ENCODE measurements around the gene SKOR2.

Gene SKOR2

GRCh38 chr18:47260120-47260923 is 8.9 kb upstream of the SKOR2 start:
- DNase-seq (ENCODE audit: low read depth in 2 of 2): no peak

GRCh38 chr18:47254341-47254939 is 3.0 kb upstream of the SKOR2 start:
- DNase-seq (ENCODE audit: low read depth in 2 of 2): no peak

DNA sequence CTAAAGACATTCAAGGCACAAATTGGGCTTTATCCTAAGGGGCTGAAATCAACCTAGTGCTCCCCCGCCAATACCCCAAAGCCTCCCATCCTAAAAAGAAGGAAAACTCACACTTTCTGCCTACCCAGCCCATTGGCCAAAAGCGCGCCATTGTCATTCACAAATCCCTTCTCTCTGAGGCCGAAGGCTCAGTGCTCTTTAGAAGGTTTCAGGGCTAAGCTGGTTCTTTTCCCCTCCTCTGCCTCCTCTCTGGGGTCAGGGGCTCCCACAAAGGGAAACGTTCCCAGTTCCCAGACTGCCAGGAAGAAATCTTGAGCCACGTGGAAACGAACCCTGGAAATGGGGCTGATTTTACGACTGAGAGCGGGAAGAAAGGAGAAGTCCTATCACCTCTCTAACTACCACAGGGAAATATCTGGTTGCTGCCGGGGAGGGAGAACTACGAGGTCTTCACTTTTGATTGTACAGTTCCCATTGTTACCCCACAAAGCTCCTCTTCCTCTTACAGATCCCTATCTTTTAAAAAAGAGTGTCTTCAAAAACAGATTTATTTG is 1.7 kb upstream of the SKOR2 start:
- no peak for DNase-seq (ENCODE audit: low read depth in 2 of 2)

- no peak for DNase-seq (ENCODE audit: low read depth in 2 of 2)
Measured at GRCh38 chr18:47250391-47251046, 941 bp downstream of the SKOR2 start.

GRCh38 chr18:47249314-47249981 is 2.0 kb downstream of the SKOR2 start:
- no peak for DNase-seq (ENCODE audit: low read depth in 2 of 2)

DNA sequence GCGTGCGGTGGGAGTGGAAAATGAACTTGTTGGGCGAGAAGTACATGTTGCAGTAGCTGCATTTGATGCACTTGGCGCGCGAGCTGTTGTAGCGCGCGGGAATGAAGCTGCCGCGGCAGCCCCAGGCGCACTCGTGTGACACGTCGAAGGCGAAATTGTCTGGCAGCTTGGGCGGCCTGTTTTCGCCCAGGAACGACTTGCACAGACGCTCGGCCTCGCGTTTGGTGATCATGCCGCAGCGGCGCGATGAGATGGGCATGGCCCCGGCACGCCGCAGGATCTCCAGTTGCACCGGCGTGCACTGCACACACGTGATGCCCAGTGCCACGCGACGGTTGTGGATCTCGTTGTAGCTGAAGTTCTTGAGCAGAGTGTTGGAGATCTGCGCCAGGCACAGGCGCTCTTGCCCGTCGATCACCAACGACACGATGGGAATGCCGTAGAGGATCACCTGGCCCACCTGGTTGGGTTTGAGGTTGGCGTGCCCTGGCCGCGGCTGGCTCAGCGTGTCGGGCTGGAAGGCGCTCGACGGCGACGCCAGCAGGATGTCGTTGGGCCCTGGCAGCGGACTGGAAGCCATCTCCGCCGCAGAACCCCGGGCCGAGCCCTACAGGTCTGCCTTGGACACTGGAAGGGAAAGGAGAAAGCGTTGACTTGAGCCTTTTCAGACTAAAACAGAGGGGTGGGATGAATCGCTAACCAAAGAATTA is 2.7 kb downstream of the SKOR2 start:
- DNase-seq (ENCODE audit: low read depth in 2 of 2): no peak

DNA sequence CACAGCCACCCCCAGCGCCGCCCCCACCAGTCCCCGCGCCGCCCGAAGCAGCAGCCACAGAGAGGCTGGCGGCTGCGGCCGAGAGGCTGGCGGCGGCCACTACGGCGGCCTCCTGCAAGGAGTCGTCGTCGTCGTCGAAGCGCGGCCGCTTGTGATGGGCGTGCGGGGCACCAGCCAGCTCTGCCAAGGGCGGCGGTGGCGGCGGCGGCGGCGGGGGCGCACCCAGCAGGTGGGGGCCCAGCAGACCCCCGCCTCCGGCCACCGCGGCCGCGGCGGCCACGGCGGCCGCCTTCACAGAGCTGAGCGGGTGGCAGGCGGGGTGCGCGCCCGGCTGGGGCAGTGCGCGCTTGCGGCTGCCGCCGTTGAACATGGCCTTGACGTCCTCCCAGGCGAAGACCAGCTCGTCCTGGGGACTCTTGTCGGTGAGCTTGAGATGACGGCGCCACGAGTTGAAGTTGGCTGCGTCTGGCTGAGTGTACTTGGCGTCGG is 3.3 kb downstream of the SKOR2 start:
- DNase-seq (ENCODE audit: low read depth in 2 of 2): no peak

DNA sequence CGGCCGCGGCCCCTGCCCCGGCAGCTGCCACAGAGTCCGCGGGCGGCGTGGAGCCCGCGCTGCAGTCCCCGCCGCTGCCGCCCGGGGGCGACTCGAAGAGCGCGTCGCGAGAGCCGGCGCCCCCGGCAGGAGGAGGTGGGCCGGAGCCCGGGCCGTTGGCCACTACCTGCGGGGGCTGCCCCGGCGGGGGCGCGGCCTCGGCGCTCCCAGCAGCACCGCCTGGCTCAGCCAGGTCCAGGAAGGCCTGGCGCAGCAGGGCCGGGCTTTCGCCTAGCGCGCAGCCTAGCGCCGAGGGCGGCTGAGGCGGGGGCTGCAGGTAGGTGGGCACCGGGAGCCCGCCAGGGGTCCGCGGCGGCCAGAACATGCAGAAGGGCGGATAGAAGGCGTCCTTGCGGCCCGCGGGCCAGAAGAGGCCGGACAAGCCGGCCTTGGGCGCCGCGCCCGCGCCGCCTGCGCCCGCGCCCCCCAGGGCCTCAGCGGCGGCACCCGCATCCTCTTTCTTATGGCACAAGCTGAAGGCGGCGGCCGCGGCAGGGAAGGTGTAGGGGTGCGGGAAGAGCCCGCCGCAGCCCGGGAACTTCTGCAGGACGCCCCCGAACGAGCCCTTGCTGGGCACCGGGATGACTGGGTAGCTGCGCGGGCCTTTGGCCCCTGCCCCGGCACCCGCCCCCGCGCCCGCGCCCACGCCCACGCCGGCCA is 3.9 kb downstream of the SKOR2 start:
- no peak for DNase-seq (ENCODE audit: low read depth in 2 of 2)

- no peak for DNase-seq (ENCODE audit: low read depth in 2 of 2)
Measured at GRCh38 chr18:47247036-47247415, 4.4 kb downstream of the SKOR2 start.

- DNase-seq (ENCODE audit: low read depth in 2 of 2): no peak
Measured at GRCh38 chr18:47246027-47246971, 5.2 kb downstream of the SKOR2 start.

- DNase-seq (ENCODE audit: low read depth in 2 of 2): no peak
Measured at GRCh38 chr18:47244086-47244485, 7.4 kb downstream of the SKOR2 start.

- no peak for DNase-seq (ENCODE audit: low read depth in 2 of 2)
Measured at GRCh38 chr18:47235096-47235495, 16.4 kb downstream of the SKOR2 start.

GRCh38 chr18:47226660-47227059 is 24.8 kb downstream of the SKOR2 start:
- DNase-seq (ENCODE audit: low read depth in 2 of 2): no peak

- DNase-seq (ENCODE audit: low read depth in 2 of 2): no peak
Measured at GRCh38 chr18:47215554-47216138, 35.8 kb downstream of the SKOR2 start.

DNA sequence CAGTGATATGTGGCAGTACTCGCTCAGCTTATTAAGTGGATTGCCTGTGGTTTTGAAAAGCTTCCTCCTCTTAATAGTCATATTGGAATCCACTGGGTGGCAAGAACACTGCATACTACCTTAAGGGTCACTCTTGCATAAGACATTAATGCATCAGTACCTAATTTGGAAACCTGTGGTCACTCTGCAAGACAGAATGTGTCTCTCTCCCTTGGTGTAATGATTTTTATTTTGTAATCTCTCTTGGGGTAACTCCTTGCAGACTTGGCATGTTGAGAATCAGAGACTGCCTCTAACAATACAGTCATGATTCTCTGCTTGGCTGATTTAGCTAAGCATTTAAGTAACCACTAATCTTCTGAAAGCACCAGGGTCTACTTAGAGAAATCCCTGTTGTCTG is 42.3 kb downstream of the SKOR2 start:
- DNase-seq (ENCODE audit: low read depth in 2 of 2): no peak

DNA sequence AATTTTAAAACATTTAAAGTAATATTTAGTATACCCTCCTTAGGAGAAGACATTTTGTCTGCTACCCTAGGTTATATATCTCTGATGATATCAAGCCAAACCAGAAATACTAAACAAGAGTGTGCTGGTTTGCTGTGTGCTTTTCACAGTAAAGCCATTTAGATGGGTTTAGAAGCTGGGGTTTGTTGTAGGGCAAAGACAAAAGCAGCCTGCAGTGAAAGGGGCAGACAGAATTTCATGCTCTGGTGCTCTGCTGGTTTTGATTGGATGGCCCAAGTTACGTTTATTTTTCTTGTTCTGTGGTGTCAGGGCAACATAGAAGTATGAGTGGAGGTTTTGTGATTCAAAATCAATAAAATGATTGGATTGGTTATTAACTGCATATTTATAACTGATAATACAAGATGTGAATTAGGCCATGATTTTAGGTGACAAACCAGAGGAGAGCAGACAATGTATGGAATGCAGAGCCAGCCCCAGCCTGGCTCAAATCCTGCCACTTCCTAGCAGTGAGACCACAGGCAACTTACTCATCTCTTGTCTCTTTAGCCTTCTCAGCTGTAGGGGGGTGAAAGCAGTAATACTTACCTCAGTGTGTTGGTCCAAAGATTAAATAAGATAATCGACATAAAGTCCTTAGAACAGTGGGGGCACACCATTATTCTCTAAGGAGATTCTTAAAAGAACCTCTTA is 44.4 kb downstream of the SKOR2 start:
- no peak for DNase-seq (ENCODE audit: low read depth in 2 of 2)

DNA sequence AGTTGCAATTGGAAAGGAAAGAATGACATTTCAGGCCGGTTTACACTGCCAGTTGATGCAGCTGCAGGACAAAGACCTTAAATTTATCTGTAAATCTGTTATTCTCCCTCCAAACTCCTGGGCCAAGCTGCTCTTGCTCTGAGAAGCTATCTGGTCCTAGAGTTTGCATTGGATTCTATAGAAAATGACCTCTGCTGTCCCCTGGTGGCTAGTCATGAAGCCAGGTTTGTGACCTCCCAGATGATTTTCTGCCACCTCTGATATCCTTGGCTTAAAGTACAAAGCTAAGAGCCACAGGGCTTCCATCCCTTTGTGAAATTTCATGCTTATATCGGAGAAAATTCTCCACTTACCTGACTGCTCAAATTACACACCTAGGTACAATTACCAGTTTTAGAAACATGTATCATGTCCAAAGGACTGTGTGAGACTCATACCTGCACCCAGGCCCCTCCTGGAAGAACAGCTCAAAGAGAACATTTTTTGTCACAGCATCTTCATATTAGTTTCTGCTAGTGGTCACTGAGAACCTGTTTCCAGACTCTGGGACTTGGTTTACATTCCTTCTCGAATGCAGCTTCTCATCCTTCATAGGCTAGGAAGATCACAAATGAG is 46.4 kb downstream of the SKOR2 start:
- DNase-seq (ENCODE audit: low read depth in 2 of 2): peak; percentile 6 to 20
